Muscle of back (tissue), 11 donors: ENCODE measurements around the gene NDUFS8. TPM values are rescaled to one million over a fixed set of nuclear protein-coding genes. Genes with fewer than 3 reads are reported as not detected.

Experiments
- DNase-seq, 3 donors: peaks; one replicate each; pipeline versions ENCODE4 v3.0.0 to v3.0.0-alpha.2; 2013
- polyA plus RNA-seq, 10 donors: library from polyadenylated mRNA; unstranded; fragments of 120-200 nt; gene quantifications; one replicate each; pipeline ENCODE4 v1.2.1, GENCODE V29; 2013; ENCODE audit not compliant: insufficient read length in 10 of 10

The NDUFS8 gene
- polyA plus RNA-seq, 10 donors: 53.1 to 85.2 (median 62.1) TPM

DNA sequence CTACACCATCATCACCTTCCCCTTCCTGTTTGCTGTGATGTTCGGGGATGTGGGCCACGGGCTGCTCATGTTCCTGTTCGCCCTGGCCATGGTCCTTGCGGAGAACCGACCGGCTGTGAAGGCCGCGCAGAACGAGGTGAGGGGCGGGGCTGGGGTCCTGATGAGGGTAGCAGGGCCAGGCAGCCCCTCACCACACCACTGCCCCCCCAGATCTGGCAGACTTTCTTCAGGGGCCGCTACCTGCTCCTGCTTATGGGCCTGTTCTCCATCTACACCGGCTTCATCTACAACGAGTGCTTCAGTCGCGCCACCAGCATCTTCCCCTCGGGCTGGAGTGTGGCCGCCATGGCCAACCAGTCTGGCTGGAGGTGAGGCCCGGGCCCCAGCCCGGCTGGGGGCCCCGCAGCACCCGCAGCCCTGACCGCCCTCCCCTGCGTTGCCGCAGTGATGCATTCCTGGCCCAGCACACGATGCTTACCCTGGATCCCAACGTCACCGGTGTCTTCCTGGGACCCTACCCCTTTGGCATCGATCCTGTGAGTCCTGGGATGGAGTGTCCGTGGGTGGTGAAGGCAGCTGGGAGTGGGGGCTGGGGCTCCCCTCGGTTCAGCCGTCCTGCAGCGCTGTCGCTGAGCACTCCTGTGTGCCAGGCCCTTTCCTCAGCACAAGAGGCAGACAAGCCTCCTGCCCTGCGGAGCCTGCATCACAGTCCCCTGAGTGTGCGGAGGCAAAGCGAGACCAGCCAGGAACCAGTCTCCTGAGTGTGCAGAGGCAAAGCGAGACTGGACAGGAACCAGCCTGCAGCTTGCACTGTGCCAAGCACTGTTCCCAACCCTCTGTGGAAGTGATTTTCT, 17.2 kb downstream of the NDUFS8 start:
- DNase-seq: no peak

DNA sequence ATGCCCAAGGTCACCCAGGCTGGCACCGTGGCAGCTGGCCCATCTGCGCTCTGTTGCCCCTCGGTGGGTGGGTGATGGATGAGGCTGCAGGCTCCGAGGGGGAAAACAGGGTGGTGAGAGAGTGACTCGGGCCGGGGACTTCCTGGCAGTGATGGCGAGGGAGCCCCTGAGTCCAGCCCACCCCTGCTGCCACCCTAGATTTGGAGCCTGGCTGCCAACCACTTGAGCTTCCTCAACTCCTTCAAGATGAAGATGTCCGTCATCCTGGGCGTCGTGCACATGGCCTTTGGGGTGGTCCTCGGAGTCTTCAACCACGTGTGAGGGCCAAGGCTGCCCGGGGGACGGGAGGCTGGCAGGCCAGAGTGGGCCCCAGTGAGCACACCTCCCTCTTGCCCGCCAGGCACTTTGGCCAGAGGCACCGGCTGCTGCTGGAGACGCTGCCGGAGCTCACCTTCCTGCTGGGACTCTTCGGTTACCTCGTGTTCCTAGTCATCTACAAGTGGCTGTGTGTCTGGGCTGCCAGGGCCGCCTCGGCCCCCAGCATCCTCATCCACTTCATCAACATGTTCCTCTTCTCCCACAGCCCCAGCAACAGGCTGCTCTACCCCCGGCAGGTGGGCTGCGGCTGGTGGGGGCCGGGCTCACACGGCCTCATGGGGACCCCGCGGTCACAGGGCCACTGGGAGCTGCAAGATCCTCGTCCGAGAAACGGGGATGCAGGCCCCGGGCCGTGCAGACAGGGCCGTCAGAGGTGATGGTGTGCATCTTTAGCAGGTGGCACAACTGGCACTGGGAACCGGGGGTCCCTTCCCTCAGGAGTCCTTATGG, 18.4 kb downstream of the NDUFS8 start:
- DNase-seq: no peak

DNA sequence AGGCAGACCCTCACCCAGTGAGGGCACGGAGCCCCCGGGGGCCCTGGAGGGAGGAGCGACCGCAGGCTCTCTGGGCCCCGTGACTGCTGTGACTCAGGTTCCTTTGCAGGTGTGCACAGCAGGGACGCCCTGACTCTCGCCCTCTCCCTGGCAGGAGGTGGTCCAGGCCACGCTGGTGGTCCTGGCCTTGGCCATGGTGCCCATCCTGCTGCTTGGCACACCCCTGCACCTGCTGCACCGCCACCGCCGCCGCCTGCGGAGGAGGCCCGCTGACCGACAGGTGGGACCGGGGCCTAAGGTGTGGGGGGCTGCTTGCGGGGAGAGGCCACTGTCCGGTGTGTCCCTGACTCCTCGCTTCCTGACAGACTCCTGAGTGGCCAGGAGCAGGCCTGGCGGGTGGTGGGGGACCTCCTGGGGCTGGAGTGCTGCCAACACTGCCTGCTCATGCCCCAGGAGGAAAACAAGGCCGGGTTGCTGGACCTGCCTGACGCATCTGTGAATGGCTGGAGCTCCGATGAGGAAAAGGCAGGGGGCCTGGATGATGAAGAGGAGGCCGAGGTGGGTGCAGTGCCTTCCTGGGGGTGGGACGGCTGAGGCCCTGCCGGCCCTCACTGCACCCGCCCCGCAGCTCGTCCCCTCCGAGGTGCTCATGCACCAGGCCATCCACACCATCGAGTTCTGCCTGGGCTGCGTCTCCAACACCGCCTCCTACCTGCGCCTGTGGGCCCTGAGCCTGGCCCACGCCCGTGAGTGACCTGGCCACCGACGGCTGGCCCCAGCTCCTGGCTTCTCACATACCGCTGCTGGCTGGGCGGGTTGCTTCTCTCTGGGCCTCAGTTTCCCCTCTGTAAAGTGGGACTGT, 19.3 kb downstream of the NDUFS8 start:
- DNase-seq: no peak

DNA sequence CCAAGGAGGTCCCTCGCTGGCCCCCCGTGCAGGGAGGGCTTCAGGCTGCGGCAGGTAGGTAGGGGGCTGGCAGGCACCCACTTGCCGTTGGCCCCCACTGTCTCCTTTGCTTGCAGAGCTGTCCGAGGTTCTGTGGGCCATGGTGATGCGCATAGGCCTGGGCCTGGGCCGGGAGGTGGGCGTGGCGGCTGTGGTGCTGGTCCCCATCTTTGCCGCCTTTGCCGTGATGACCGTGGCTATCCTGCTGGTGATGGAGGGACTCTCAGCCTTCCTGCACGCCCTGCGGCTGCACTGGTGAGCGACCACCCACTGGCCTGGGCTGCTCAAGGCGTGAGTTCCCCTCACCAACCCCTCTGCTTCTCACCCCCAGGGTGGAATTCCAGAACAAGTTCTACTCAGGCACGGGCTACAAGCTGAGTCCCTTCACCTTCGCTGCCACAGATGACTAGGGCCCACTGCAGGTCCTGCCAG, 19.9 kb downstream of the NDUFS8 start:
- no peak for DNase-seq

DNA sequence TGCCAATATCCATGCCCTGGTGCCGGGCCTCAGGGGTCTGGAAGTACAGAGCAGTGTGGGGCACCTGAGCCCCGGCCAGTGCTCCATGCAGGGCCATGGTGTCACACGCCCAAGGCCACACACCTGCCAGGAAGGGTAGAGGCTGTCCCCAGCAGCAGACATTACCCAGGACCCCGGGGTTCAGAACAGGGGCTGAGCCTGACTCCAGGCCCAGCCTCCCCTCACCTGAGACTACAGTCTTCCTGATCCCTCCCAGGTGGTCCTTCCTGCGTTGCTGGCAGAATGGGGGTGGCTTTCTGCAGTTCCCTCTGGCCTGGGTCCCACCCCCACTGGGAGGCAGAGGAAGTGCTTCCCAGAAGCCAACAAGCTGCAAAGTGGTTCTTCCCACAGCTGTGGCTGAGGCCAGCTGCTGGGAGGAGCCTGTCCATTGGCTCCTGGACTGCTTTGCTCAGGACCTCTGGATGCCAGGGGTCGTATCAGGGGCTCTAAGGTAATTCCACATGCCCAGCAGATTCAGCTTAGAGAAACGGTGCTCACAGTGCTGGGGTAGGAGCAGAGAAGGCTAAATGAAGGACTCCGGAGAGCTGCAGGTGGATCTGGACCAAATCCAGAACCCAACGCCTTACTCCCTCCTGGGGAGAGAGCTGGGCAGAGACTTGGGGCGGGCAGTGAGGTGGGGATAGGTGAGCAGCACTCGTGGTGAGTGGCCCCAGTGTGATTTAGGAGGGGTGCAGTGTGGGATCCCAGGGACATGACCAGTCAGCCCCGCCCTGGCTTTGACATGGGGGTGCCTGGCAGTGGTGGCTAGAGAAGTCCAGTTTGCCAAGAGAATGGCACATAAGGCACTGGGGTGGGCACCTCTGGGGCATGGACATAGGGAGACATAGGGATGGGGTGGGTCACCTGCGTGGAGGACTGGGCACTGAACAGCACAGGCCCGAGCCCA, 21.0 kb downstream of the NDUFS8 start:
- DNase-seq: peak in 1 of 3 donors; percentile 44

DNA sequence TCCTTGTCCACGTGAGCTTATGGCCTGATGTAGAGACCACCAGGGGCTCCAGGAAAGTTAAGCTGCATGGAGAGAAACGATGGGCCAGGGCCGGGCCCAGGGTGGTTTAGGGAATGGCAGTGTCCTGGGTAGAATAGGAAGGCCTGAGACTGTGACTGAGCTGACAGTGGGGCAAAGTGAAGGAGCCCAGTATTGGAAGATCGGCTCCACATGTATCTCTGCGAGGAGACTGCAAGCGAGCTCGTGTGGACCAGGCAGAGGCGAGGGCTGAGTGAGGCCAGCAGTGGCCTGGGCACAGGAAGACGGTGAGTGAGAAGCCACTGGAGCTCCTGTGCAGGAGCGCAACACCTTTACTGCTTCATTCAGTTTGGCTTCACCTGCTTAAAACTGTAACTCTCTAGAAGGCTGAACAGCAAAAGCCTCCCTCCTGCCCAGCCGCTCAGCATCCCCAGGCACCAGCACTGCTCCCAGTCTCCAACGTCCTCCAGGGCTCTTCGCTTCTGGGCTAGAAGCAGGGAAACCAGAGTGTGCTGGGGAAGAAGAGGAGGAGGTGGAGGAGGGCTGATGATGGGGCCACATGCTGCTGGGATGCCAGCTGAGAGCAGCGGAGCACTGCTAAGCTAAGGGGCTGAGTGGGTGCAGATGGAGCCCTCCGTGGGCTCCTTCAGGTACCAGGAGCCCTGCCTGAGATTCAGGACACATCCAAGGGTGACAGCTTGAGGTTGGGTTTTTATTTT, 21.8 kb downstream of the NDUFS8 start:
- DNase-seq: no peak

DNA sequence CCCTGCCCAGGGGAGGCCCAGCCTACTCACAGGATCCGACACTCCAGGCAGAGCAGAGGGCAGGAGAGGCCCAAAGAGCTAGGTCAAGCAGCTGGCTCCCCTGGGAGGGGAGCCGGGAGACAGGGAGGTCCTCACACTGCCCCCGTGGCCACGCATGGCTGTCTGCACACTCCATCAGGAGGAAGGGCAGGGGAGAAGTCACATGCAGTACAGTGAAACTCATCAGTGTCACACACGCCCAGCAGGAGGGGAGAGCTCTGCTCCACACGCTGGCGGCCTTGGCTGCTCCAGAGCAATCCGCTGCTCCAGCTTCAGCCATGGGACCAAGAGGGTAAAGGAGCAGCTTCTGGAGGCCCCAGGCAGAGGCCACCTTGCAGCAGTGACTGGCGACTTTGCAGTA, 22.6 kb downstream of the NDUFS8 start:
- peak in 1 of 3 donors; percentile 37 for DNase-seq

DNA sequence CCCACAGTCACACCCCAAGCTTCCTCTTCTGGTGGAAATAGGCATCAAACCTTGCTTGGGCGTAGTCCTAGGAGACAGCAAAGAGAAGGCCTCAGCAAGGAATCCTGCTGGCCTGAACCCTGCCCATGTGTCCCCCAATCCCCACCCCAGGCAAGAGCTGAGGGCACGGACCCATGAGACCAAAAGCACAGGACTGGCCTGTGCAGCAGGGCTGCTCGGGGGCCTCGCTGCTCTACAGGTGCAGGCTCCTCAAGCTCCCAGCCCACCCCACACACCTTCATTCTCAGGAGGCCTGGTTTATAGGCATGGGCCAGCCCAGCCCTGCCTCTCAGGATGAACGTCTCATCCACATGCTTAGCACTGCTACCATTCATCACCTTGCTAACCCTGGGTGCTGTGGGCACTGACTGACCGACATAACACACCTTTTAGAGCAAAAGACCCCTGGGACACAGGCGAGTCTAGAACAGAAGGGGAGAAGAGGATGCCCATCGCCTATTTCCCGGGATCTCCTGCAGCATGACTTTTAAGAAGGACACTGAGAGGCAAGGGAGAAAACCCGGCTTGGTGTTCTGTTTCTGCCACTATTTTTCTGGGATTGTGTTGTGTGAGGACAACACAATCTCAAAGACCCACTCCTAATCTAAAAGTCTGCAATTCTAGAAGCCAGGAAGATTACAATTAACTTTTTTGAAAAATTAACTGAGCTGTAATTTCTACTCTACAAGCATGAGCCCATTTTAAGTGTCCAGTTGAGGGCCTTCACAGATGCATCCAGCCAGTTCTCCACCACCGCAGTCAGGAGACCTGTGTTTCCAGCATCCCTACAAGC, 23.7 kb downstream of the NDUFS8 start:
- no peak for DNase-seq

DNA sequence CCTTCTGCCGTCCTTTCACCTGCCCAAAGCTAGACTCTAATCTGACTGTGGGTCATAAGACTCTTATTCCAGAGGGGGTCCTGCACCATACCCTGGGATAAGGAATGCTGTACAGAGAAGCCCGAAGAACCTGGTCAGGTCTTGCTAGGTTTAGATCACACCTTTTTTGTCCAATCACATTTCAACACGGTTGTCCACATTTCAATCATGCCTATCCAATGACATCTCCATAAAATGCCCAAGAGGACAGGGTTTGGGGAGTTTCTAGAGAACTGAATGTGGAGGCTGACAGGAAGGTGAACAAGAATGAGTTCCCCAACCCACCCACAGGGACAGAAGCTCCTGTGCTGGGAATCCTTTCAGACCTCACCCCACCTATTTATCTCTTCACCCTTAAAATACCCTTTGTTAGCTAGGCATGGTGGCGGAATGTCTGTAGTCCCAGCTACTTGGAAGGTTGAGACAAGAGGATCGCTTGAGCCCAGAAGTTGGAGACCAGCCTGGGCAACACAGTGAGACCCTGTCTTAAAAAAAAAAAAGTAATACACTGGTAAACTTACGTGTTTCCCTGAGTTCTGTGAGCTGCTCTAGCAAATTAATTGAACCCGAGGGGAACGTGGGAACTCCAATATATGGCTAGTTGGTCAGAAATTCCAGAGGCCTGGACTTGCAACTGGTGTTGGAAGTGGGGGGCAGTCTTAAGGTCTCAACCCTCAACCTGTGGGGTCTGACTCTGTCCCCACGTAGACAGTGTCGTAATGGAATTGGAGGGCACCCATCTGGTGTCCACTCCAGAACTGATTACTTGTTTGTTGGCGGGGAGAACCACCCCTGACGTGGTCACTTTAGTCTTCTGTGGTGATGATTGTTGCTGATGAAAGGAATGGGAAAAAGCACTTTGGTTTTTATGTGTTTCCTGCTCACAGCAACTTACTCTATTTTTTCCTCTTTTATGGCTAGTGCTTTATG, 26.1 kb downstream of the NDUFS8 start:
- DNase-seq: no peak

DNA sequence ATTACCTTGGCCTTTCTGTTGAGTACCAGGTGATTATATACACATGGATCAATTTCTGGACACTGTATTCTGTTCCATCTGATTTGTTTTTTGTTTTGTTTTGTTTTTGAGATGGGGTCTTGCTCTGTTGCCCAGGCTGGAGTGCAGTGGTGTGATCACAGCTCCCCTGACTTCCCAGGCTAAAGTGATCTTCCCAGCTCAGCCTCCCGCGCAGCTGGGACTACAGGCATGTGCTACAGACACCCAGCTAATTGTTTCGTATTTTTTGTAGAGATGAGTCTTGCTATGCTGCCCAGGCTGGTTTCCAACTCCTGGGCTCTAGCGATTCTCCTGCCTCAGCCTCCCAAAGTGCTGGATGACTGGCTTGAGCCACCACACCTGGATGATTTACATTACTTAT, 27.3 kb downstream of the NDUFS8 start:
- no peak for DNase-seq

DNA sequence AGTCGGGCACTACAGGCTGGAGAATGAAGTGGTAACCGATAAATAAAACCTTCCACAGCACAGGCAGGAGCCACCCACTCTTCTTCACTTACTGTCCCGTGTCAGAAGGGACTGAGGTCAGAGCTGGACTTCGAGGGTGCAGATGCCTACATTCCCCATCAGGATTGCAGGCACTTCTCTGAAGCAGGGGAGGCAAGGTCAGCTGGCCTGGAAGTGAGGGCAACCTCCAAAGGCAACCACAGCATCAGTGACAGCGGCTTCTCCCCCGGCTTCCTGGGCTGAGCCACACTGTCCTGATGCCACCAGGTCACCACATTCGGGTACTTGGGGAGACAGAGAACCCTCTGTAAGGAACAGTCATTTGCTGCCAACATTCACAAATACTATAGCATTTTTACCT, 31.0 kb downstream of the NDUFS8 start:
- DNase-seq: no peak

DNA sequence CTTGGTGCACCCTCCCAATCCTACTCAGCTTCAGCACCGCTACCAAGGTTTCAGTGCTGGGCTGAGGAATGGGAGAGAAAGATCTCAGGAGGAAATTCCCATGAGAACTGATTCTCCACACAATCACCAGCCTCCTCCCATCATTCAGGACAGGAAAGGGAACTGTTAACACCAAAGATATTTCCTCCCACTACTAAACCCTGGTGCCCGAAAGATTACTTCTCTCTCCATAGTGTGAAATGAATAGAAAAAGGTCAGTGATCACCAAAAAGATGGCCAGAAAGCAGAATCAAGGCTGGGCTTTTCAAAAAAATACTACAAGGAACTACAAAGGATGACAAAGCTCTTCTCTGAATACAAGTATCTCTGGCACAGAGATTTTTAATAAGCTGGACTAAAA, 34.4 kb downstream of the NDUFS8 start:
- no peak for DNase-seq

DNA sequence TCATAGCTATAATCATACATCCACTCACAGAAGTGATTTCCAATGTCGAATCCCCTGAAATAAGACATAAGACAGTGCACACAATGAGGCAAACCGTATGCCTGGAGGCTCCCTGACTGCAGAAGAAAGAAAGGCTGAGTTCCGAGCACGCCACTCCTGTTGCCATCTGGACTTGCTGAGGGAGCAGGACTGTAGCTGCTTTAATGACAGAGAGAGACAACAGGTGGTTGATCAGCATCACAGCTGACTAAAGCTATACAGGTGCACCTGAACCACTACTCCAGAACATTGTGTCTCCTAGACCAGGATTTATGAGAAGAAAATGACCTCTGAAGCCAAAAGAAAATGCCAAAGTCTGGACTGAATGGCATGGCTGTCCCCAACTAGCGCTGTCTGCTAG, 35.4 kb downstream of the NDUFS8 start:
- DNase-seq: no peak

DNA sequence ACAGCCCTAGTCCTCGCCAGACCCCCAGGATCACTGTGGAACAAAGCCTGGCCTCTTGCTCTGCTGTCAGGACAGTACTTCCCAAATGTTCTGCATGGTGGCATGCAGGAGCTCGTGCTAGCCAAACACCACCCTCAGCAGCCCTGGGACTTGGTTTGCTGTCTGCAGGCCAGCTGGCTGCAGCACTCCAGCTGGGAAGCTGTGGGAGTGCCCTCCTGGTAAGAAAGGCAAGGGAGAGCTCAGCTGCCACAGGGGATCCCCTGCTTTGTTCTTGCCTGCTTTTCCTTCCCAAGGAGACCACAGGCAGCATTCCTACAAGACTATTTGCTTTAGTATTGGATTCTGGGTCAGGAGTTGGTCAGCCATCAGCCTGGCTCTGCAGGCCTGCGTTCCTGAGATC, 36.3 kb downstream of the NDUFS8 start:
- no peak for DNase-seq

DNA sequence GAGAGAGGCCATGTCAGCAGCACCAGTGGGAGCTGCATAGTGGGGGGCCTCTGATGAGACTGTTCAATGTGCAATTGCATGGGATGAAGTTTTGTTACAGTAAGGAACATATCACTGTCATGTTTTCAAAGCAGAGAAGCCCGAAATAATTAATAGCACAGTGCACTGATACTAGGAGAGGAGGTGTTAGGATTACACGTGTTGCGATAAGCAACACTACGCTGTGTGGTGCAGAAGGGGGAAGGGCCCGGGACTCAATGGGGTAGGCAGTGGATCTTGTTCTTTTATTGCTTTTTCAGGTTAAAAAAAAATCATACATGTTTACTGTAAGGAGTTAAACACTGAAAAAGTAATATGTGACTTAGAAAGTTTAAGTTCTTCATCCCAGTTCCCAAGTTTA, 37.5 kb downstream of the NDUFS8 start:
- DNase-seq: no peak

DNA sequence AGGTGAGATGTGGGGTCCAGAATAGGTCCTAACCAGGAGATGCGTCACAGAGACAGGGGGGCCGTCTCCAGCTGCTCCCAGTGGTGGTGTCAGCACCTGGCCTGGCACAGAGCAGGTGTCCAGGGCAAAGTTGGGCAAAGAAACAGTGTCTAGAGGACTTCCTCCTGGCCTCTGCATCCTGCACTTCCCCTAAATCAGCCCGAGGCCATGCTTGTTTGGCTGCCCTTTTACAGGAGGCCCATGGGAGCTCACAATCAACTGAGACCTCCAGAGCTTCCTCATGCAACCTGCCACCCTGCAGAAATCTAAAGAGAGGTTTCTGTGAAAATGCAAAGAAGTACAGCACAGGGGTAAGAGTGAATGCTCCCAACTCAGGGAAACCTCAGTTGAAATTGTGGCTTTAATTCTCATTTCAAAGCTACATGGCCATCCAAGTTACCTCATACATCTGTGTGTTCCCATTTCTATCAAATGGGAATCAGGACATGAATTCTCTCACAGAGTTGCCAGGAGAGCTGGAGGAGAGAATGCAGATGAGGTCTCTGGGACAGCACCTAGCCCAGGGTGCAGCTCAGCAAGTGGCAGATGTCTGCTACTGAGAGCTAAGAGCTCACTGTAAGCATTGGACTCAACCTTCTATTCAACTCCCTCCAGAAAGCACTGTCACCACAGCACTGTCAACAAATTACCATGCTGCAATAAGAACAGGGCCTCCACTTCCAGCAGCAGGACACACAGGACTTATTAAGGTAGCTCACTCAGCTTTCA, 41.0 kb downstream of the NDUFS8 start:
- no peak for DNase-seq
